ENCODE results near the gene FRMD4A.

GRCh38 chr10:13628661-13629060, 702.1 kb downstream of the FRMD4A start:
- TF ChIP-seq, protein P1, sequence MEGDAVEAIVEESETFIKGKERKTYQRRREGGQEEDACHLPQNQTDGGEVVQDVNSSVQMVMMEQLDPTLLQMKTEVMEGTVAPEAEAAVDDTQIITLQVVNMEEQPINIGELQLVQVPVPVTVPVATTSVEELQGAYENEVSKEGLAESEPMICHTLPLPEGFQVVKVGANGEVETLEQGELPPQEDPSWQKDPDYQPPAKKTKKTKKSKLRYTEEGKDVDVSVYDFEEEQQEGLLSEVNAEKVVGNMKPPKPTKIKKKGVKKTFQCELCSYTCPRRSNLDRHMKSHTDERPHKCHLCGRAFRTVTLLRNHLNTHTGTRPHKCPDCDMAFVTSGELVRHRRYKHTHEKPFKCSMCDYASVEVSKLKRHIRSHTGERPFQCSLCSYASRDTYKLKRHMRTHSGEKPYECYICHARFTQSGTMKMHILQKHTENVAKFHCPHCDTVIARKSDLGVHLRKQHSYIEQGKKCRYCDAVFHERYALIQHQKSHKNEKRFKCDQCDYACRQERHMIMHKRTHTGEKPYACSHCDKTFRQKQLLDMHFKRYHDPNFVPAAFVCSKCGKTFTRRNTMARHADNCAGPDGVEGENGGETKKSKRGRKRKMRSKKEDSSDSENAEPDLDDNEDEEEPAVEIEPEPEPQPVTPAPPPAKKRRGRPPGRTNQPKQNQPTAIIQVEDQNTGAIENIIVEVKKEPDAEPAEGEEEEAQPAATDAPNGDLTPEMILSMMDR (optimal IDR thresholded peaks at IDR 0.05 in 1 of 3, IDR thresholded peaks at IDR 0.05 in 1 of 3, conservative IDR thresholded peaks at IDR 0.05 in 1 of 3; ENCODE audit: extremely low read depth in 1 of 3, insufficient read depth in 2 of 3, low read length in 3 of 3) = no peak
- TF ChIP-seq EZH2 (IDR thresholded peaks at IDR 0.05; ENCODE audit: low read length) = no peak
